HFF-Myc (cell line): ENCODE results near the gene ZKSCAN1.

Experiments
- DNase-seq: peaks from one replicate; pipeline ENCODE4 v3.0.0-alpha.2; 2011; ENCODE audit warnings: low read depth; ENCODE audit errors: extremely low read depth
- H3K4me3 ChIP-seq: replicated peaks from 2 replicates; pipeline ENCODE4 v1.5.1; 2011; ENCODE audit warnings: low read depth, mild to moderate bottlenecking, control low read depth, low read length
- CTCF ChIP-seq: IDR thresholded peaks from 2 replicates; pipeline ENCODE4 v1.5.1; 2012; ENCODE audit warnings: mild to moderate bottlenecking, low read depth, low read length, control low read depth; ENCODE audit errors: missing control alignments

Gene ZKSCAN1

GRCh38 chr7:100066953-100067352 is 51.6 kb downstream of the ZKSCAN1 start:
- TF ChIP-seq CTCF: no peak
- H3K4me3 ChIP-seq: no peak overlapping the region
- no peak for DNase-seq

- TF ChIP-seq CTCF: no peak
- no peak for DNase-seq
- no peak overlapping the region for H3K4me3 ChIP-seq
These were observed 54.6 kb downstream of the ZKSCAN1 start for GRCh38 chr7:100069991-100070390.

GRCh38 chr7:100071018-100071723 is 55.8 kb downstream of the ZKSCAN1 start:
- TF ChIP-seq CTCF: no peak
- no peak for DNase-seq
- H3K4me3 ChIP-seq: no peak overlapping the region

GRCh38 chr7:100072462-100072861 is 57.1 kb downstream of the ZKSCAN1 start:
- TF ChIP-seq CTCF: no peak
- DNase-seq: no peak
- no peak overlapping the region for H3K4me3 ChIP-seq

GRCh38 chr7:100074841-100075240 is 59.4 kb downstream of the ZKSCAN1 start:
- DNase-seq: no peak
- TF ChIP-seq CTCF: no peak
- no peak overlapping the region for H3K4me3 ChIP-seq

- H3K4me3 ChIP-seq: no peak overlapping the region
- TF ChIP-seq CTCF: no peak
- no peak for DNase-seq
These were observed 60.0 kb downstream of the ZKSCAN1 start for GRCh38 chr7:100075418-100075817.

GRCh38 chr7:100077205-100077604 is 61.8 kb downstream of the ZKSCAN1 start:
- H3K4me3 ChIP-seq: no peak overlapping the region
- no peak for DNase-seq
- TF ChIP-seq CTCF: no peak
